ENCODE measurements around the gene CDIPT. TPM values are rescaled to one million over a fixed set of nuclear protein-coding genes. Genes with fewer than 3 reads are reported as not detected.

CDIPT gene
- total RNA-seq, 1 experiment from 2014 or later, result 58.3 TPM

DNA sequence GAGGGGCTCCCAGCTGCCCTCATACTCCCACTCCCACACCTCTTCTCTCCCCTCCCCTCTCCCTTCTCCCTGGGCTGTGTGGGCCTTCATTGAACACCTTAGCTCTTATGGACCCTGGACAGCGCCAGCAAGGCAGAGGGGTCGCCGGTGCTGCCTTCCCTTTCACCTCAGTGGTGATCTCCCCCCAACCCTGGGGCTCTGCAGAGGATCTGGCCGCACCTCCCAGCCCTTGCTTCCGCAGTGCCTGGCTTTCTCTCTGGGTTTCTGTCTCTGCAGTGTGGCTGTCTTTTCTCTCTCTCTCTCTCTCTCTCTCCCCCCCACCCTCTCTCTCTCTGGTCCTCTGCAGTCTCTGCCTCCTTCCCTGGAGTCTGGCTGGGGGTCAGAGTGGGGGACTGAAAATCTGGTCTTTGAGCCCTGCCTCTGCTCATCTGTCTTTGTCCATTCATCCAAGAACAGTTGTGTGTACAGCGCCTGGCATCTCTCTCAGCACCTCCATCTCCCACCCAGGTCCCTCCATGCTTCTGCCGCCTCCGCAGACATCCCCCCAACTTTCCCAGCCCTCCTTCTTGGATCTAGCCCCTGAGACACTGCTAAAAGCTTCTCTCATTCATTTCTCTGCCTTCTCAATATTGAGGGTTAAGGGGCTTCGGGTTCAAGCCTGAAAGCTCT lies 35.2 kb upstream of the CDIPT start:
- Histone ChIP-seq H3K36me3 (ENCODE audit: control insufficient read depth in 1 of 2, insufficient read depth in 2 of 2, low read length in 2 of 2) (no peaks in the 10 kb centered on the region), H3K27ac (ENCODE audit: low read depth, low read length) (0 out of 2 replicates have a peak overlapping the region, but pooled peaks have one; percentile 78), H3K4me3 (replicated peaks in 1 of 2; ENCODE audit: low read depth in 1 of 2, low read length in 2 of 2) (peak overlapping the region; percentile 71 to 75), H2AFZ (ENCODE audit: low read depth, low read length, poor library complexity, severe bottlenecking) (no peak overlapping the region), H3K9ac (ENCODE audit: low read length) (peak overlapping the region; percentile 67), H4K20me1 (ENCODE audit: insufficient read depth) (no peaks in the 10 kb centered on the region), H3K9me2 (ENCODE audit: insufficient read depth) (no peaks in the 10 kb centered on the region), H3K79me2 (ENCODE audit: insufficient read depth, low read length) (no peaks in the 10 kb centered on the region), H3K4me1 (ENCODE audit: control insufficient read depth in 1 of 2, insufficient read depth in 2 of 2, low read length in 2 of 2) (peaks cover 9 to 31% of the 10 kb centered on the region in 2 experiments), H3K4me2 (ENCODE audit: low read length) (peak overlapping the region; percentile 93), H3K9me3 (ENCODE audit: control insufficient read depth in 1 of 2, insufficient read depth in 1 of 2, low read depth in 1 of 2, low read length in 2 of 2) (no peaks in the 10 kb centered on the region), H3K27me3 (ENCODE audit: insufficient read depth, low read length) (no peaks in the 10 kb centered on the region)
- ChIA-PET POLR2A (no interaction called here), CTCF (no interaction called here), RAD21 (ENCODE audit: low non-redundant PET in 1 of 2, low total read pairs in 2 of 2, uncharacterized antibody in 2 of 2, unreplicated experiment in 2 of 2) (interaction anchor here in 1 of 2 experiments (1.1 kb wide), 1 partner anchor 91 kb away, joined by 5 read pairs; no protein-coding TSS in a partner anchor)
- intact Hi-C loops (cut with micrococcal nuclease), result no loop called here
- DNase-seq (ENCODE audit: low read depth, low spot score) (no peak), ATAC-seq (no peak)
- TF ChIP-seq REST (IDR thresholded peaks at IDR 0.05; ENCODE audit: low read depth) (peak; percentile 52), ZBTB33 (IDR thresholded peaks at IDR 0.05; ENCODE audit: extremely low read depth, insufficient replicate concordance, low read length) (no peak), ZNF274 (IDR thresholded peaks at IDR 0.05; ENCODE audit: low read depth, low read length) (no peak), POLR2AphosphoS5 (IDR thresholded peaks at IDR 0.05; ENCODE audit: low read depth, low read length) (no peak)
- no TSS peak for BruUV-seq (replicated peaks)

Measured in HCT116 (cell line).